Progenitor cell of endocrine pancreas (in vitro differentiated cells): ENCODE measurements around the gene PCCA. TPM values are rescaled to one million over a fixed set of nuclear protein-coding genes. Genes with fewer than 3 reads are reported as not detected.
A peak's percentile ranks its signal among the peaks of the same experiment; 100 is the strongest.

ENCODE experiments used
- DNase-seq: peaks from one replicate; pipeline ENCODE4 v3.0.0; 2021; ENCODE audit warnings: low spot score; ENCODE audit not compliant: unreplicated experiment
- H3K27ac Mint-ChIP-seq: 2 replicates; pipeline ENCODE4 v1.8.0; 2021; ENCODE audit warnings: mild to moderate bottlenecking, moderate library complexity, mixed read lengths
- H3K27me3 Mint-ChIP-seq: 2 replicates; pipeline ENCODE4 v1.8.0; 2021; ENCODE audit warnings: mixed read lengths
- H3K36me3 Mint-ChIP-seq: 2 replicates; pipeline ENCODE4 v1.8.0; 2022; ENCODE audit warnings: mixed read lengths; ENCODE audit not compliant: insufficient read depth
- H3K4me1 Mint-ChIP-seq: 2 replicates; pipeline ENCODE4 v1.8.0; 2021; ENCODE audit warnings: low read depth, mixed read lengths
- H3K4me3 Mint-ChIP-seq: 2 replicates; pipeline ENCODE4 v1.8.0; 2021; ENCODE audit warnings: low read depth, mild to moderate bottlenecking, moderate library complexity, mixed read lengths
- H3K9me3 Mint-ChIP-seq: 2 replicates; pipeline ENCODE4 v1.8.0; 2021; ENCODE audit warnings: low read depth, mixed read lengths
- CTCF ChIP-seq: fragments of 200-600 bp; sonication (generic); IDR thresholded peaks from one replicate; pipeline ENCODE4 v1.5.0; 2021; ENCODE audit warnings: antibody characterized with exemption, mild to moderate bottlenecking; ENCODE audit not compliant: unreplicated experiment
- total RNA-seq: library from RNA; stranded (reverse); gene quantifications from 2 replicates; pipeline ENCODE4 v1.2.1, GENCODE V29; 2021

PCCA gene
- total RNA-seq, 1 donor from 2014 or later: 48.1 TPM

GRCh38 chr13:100423375-100423774 lies 334.5 kb downstream of the PCCA start:
- Mint-ChIP-seq H3K27ac (no peak overlapping the region), H3K27me3 (no peaks in the 10 kb centered on the region), H3K36me3 (peaks cover 2% of the 10 kb centered on the region), H3K9me3 (no peaks in the 10 kb centered on the region), H3K4me3 (no peak overlapping the region), H3K4me1 (no peaks in the 10 kb centered on the region)
- no peak for TF ChIP-seq CTCF
- no peak for DNase-seq

- DNase-seq: no peak
- Mint-ChIP-seq H3K36me3 (peaks cover 12% of the 10 kb centered on the region), H3K27me3 (no peaks in the 10 kb centered on the region), H3K27ac (no peak overlapping the region), H3K4me1 (no peaks in the 10 kb centered on the region), H3K4me3 (no peak overlapping the region), H3K9me3 (peaks cover 4% of the 10 kb centered on the region)
- TF ChIP-seq CTCF: no peak
Measured at GRCh38 chr13:100428986-100429385, 340.1 kb downstream of the PCCA start.

GRCh38 chr13:100432611-100433010 lies 343.7 kb downstream of the PCCA start:
- H3K27ac Mint-ChIP-seq: no peak overlapping the region
- DNase-seq: no peak
- H3K9me3 Mint-ChIP-seq: peaks cover 7% of the 10 kb centered on the region
- H3K36me3 Mint-ChIP-seq: peaks cover 22% of the 10 kb centered on the region
- no peak overlapping the region for H3K4me3 Mint-ChIP-seq
- peaks cover 5% of the 10 kb centered on the region for H3K4me1 Mint-ChIP-seq
- TF ChIP-seq CTCF: no peak
- no peaks in the 10 kb centered on the region for H3K27me3 Mint-ChIP-seq

- Mint-ChIP-seq H3K36me3 (peaks cover 25% of the 10 kb centered on the region), H3K27ac (no peak overlapping the region)
Measured at GRCh38 chr13:100433475-100433874, 344.6 kb downstream of the PCCA start.

GRCh38 chr13:100434010-100434763 lies 345.3 kb downstream of the PCCA start:
- no peaks in the 10 kb centered on the region for H3K27me3 Mint-ChIP-seq
- no peak for TF ChIP-seq CTCF
- H3K4me3 Mint-ChIP-seq: no peak overlapping the region

More at GRCh38 chr13:100433475-100433874, 344.6 kb downstream of the PCCA start:
- peaks cover 7% of the 10 kb centered on the region for H3K9me3 Mint-ChIP-seq
- no peaks in the 10 kb centered on the region for H3K27me3 Mint-ChIP-seq
- H3K4me1 Mint-ChIP-seq: peaks cover 5% of the 10 kb centered on the region
- TF ChIP-seq CTCF: no peak
- no peak overlapping the region for H3K4me3 Mint-ChIP-seq
- DNase-seq: no peak

More at GRCh38 chr13:100434010-100434763, 345.3 kb downstream of the PCCA start:
- peaks cover 7% of the 10 kb centered on the region for H3K9me3 Mint-ChIP-seq
- H3K27ac Mint-ChIP-seq: peak overlapping the region; percentile 9
- H3K4me1 Mint-ChIP-seq: peaks cover 5% of the 10 kb centered on the region
- peaks cover 25% of the 10 kb centered on the region for H3K36me3 Mint-ChIP-seq
- DNase-seq: no peak
